Stimulated activated CD8-positive, alpha-beta memory T cell treated with anti-CD3 and anti-CD28 coated beads, Interleukin-15, amount 100 ng/mL, for 24 hours (primary cell): ENCODE data around the gene WNT3A.

ENCODE experiments used
- DNase-seq: peaks from one replicate; pipeline ENCODE4 v3.0.0-alpha.2; 2020; ENCODE audit warnings: low read depth

The WNT3A gene

GRCh38 chr1:227999056-227999930 lies 7.5 kb upstream of the WNT3A start:
- peak; percentile 29 for DNase-seq

DNA sequence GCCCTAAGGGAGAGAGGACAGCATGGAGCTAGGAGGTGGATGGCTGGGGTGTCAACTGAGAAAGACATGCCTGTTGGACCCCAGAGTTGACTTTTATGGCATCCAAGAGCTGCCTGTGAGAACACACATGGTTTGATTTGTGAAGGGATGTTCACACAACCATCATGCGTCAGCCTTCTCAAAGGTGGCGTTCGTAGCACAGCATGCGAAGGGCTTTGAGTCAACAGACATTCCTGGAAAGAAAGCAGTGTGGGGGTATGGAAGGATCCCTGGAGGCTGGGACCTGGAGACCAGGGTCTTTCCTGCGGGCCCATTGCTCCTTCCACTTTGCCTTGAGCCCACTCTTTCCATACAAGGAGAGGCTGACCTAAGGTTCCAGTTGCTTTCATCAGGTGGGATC lies 6.4 kb upstream of the WNT3A start:
- no peak for DNase-seq

DNA sequence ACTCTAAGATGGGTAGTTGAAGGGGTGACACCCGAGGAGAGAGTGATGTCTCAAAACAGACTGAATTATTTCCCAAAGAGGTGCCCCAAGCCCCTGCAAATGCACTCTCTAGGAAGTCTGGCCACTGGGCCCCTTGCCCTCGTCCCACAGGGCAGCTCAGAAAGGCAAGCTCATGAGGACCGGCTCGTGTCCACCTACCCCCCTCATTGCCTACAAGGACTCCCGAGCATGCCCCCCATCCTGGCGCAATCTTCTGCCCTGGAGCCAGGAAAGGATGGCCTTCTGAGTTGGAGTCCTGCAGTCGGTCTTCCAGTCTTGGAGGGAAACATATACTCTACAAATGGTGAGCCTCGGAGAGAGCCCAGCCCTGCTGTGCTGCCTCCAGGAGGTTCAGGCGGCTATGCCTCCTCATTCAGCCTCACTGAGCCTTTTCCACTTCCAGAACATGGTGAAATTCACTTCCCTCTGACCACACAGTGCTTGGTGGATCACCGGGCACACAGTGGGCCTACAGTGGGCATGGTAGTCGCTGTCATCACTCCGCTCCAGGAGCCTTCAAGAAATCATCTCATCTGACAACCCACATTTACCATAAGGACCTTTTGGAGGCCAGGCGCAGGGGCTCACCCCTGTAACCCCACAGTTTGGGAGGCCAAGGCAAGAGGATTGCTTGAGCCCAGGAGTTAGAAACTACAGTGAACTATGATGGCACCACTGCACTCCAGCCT lies 5.8 kb upstream of the WNT3A start:
- DNase-seq, result no peak

DNA sequence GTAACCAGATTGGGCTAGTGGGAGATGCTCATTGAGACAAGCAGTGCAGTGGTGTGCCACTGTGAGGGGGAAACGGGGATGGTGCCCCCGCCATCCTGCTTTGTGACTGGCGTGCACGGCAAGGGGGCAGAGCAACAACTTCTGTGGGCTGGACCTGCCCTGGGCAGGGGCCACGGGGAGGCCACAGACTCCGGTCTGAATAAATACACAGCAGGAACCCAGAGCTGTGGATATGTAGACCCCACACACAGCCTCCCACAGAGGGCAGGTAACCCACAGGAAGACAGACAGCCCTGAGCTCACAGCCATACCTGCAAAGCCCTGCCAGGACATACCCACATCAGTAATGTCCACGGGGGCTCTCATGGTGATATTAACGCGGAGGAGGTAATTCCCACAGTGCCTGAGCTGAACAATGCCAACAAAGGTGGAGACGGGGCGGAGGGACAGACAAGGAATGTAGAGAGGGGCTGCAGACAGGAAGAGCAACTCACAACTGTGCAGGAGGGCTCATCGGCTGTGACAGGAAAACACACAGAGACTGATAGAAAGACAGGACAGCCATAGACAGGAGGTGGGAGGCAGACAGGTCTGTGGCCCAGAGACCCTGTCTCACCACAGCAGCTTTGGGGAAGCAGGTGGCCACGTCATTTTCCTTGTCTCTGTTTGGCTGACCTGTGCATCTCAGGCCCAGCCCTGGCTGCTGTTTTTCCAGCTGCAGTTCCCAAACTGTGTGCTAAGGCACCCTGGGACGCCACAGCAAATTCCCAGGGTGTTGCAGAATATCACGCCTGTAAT lies 4.9 kb upstream of the WNT3A start:
- no peak for DNase-seq

GRCh38 chr1:228002792-228003191 lies 4.0 kb upstream of the WNT3A start:
- DNase-seq, result no peak

DNA sequence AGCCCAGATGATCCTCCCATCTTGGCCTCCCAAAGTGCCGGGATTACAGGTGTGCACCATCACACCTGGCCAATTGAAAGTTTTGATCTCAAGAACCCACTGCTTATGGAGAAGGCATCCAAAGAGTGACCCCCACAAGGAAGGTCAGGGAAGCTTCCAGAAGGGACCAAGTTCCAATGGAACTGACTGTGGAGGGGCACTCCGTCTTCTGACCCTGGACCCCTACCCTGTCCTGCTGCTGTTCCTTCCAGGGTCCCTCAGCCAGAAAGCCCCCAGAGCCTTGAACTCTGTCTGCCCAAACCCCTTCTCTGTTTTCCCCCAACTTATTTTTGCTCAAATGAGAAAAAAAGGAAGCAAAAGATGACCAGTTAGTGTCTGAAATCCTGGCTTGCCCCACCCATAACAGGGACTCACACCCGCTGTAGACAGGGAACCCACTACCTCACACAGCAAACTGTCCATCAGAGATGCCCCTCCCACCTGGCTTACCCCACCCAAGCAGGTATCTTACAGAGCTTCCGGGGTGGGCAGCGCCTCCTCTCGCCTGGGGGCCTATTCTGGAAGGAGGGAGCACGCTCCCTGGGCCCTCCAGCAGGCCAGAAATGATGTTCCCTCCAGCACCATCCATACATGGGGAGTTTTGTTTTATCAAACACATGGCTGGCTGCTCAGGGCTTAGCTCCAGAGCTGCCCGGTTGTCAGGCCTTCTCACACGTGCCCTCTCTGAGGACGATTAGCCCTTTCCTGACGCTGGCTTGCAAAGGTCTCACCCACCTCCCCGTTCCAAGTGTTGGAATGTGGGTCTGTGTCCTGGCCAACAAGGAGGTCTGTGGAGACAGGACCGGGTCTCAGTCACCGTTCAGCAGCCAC lies 3.1 kb upstream of the WNT3A start:
- DNase-seq, result no peak

DNA sequence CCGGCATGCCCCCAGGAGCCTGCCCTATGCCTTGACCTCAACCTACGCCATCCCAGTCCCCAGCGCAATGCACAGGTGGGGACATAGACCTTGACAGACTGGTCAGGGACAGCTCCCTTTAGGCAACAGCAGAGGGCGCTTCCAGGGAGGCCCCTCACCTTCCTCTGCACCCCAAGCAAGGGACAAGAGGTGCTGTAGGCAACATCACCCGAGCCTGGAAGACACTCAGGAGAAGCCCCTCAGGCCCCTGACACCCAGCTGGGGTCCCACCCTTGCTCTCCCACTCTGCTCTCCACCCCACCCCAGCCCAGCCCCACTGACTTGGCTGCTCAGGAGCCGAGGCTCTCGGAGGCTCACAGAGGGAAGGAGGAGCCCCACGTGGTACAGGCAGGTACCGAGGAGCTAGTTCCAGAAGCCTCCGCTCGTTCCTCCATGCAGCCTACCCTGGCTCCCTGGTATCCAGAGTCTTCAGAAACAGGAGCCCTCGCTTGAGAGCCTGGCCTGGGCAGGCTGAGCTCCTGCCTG lies 2.4 kb upstream of the WNT3A start:
- DNase-seq, result no peak

DNA sequence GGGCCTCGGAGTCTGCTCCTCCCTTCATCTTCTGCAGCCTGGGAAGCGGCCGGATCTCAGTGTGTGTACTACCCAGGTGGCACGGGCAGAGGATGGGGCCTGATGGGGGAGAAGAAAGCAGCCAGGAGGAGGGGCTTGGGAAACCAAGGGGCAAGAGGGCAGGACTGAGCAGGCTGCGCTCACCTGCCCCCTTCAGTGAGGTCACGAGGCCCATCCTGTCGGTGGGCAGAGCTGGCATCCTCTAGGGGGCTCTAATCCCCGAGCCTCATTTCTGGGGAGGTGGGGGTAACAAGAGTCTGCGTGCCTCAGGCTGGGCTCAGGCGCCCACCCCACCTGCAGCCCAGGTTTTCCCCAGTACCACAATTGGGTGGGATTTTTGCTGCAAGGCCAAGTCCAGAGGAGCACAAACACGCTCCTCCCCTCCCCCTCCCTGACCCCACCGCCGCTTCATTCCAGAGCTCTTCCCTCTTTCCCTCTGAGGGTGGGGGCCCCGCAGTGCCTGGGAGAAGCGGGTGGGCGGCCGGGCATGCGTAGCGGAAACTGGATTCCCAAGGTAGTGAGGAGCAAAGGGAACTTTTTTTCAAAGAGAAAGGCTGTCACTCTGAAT lies 1.8 kb upstream of the WNT3A start:
- DNase-seq, result no peak

GRCh38 chr1:228005511-228006033 lies 1.2 kb upstream of the WNT3A start:
- no peak for DNase-seq

DNA sequence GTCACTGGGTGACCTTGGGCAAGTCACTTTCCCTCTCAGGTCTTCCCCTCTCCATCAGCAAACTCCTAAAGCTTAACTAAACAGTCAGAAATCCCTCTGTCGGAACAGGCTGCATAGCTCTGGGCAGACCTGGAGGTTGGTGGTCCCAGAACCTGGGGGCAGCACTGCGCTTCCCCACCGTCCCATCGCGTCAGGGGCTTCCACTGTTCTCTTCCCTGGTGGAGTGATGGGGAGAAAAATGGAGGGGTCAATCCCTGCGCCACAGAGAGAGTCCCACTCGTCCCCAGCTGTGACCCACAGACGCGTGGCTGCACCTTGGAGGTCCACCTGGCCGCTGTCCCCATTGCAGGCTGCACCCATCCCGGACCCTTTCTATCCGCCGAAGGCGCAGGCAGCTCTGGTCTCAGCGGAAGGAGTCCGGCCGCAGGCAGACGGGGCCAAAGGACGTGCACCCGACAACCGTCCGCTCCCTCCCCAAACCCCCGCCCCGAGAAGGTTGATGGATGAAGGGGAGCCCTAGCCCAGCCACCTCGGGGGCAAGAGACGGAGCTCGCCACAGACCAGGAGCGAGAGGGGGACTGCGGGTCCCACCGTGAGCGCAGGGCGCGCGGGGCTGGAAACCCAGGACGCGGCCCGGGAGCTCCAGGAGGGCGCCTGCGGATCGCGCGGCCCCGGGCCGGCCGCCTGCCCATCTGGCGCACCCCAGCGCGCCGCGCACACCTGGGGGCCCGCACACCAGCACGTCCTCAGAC lies 588 bp upstream of the WNT3A start:
- DNase-seq, result no peak

DNA sequence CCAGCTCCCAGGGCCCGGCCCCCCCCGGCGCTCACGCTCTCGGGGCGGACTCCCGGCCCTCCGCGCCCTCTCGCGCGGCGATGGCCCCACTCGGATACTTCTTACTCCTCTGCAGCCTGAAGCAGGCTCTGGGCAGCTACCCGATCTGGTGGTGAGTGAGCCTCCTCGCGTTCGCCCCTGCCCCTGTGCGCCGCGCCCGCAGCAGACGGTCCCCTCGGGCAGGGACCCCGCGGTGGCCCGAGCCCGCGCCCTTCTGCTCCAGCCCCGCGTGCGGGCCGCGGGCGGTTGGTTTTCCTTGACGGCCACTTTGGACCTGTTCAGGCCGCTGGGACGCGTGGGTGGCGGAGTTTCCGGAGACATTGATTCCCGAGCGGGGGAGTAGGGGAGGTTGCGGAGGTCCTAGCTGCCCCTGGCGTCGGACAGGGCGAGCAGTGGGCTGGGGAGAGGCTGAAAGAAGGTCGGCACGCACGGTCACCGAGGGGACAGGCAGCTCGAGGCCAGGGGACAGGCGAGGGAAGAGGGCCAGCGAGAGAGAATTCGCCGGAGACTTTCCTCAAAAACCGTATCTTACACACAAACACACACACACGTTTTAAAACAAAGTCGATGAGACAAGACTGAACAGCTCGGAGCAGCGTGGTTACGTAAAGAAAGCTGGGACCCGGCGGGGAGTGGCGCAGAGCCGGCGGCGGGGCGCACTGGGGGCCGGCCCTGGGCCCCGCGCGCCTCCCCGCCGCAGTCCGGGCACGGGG lies 427 bp downstream of the WNT3A start:
- DNase-seq, result no peak

DNA sequence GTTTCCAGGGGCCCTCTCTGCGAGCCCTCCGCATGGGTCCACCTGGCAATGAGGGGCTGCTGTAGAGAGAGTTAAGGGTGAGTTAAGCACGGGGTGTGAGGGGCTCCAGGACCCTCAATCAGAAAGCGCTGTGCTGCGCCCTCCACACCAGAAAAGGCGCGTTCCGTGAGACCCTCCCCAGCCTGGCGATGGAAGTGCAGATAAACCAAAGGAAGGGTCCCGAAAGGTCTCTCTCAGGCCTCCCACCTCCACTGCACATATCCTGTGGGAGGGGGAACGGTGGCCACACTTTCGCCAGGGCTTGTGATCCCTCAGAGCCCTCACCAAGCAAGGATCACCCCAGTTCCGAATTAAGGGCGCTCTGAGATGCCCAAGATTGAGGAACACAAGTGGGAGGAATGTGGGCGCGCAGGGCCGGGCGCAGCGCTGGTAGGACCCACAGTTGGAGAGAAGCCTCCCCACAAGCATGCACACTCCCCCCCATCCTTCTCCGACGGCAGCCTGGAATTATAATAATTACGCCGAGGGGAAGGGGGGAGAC lies 1.1 kb downstream of the WNT3A start:
- DNase-seq, result no peak

DNA sequence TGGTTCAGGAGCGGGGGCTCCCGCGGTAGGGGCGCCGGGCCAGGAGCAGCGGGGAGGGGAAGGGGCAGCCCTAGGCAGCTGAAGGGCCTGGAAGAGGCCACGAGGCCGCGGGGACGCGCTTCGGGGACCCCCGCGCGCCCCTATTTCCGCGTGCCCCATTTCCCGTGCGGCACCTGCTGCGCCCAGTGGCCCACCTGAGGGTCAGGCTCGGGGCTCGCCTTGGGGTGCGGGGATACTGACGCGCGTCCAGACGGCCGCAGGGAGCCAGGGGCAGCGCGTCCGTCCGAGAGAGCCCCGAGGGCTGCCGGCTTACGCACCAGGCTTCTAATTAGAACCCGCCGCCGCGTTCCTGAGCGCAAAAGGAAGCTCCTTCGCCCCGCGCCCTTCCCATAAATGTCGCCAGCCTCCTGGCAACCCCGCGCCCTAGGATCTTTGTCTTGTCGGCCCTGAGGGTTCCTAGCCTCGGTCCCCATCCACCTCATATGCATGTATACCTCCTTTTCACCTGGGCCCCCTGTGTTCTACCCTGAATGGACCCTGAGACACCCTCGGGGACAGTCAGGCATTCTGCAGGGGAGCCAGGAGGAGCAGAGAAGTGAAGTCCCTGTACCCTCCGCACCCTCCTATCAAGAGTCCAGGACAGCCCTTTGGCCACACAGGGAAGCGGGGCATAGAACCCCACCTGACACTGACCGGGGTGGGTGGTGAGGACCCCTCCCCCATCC lies 1.8 kb downstream of the WNT3A start:
- no peak for DNase-seq

- DNase-seq, result no peak
Measured at GRCh38 chr1:228009116-228009827, 2.5 kb downstream of the WNT3A start.

- no peak for DNase-seq
Measured at GRCh38 chr1:228009828-228010775, 3.3 kb downstream of the WNT3A start.

GRCh38 chr1:228010921-228011320 lies 4.1 kb downstream of the WNT3A start:
- no peak for DNase-seq
